ENCODE data around the gene ATXN1.
A peak's percentile ranks its signal among the peaks of the same experiment; 100 is the strongest.

ATXN1 gene

GRCh38 chr6:16690608-16691142 is 70.6 kb downstream of the ATXN1 start:
- peak; percentile 53 for DNase-seq (ENCODE audit: extremely low spot score)
- POLR2A ChIA-PET = no interaction called here
- CTCF ChIA-PET = interaction anchor here (0.9 to 1.6 kb wide), 9 partner anchors 9 to 150 kb away, joined by 3 to 7 read pairs (median 3); no protein-coding TSS in a partner anchor
- TF ChIP-seq, protein P1, sequence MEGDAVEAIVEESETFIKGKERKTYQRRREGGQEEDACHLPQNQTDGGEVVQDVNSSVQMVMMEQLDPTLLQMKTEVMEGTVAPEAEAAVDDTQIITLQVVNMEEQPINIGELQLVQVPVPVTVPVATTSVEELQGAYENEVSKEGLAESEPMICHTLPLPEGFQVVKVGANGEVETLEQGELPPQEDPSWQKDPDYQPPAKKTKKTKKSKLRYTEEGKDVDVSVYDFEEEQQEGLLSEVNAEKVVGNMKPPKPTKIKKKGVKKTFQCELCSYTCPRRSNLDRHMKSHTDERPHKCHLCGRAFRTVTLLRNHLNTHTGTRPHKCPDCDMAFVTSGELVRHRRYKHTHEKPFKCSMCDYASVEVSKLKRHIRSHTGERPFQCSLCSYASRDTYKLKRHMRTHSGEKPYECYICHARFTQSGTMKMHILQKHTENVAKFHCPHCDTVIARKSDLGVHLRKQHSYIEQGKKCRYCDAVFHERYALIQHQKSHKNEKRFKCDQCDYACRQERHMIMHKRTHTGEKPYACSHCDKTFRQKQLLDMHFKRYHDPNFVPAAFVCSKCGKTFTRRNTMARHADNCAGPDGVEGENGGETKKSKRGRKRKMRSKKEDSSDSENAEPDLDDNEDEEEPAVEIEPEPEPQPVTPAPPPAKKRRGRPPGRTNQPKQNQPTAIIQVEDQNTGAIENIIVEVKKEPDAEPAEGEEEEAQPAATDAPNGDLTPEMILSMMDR (IDR thresholded peaks at IDR 0.05; ENCODE audit: control extremely low read depth, extremely low read depth, low read depth, missing control alignments) = no peak

DNA sequence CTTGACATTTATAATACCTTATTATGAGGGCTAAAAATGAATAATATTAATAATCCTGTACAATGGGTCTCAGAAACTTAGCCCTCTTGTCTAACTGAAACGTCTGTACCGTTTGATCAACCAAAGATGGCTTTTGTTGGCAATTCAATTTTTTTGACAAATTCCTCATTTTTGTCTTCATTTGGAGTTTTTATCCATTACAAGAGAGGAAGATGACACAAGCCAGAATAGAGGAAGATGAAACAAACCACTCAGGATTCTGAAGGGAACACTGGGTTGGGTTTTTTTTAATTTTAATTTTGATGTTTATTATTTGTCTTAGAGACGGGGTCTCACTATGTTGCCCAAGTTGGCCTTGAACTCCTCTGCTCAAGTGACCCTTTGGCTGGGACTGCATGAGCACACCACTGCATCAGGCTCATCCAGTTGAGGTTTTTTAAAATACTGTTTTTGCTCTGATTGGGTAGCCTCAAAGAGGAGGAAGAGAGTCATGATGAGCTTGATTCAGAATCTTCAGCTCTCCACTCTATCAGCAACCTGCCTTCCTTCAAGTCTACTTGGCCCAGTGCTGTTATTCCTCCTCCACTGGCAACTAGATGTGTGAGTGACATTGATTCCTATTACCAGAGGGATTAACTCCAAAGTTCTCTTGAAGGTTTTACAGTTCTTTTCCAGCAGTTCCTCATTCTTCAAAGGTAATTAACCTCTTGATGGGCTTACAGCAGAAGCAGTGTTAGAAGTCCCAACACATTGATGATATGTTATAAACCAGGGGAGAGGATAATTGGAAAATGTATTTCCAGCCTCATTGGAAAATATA is 71.3 kb downstream of the ATXN1 start:
- POLR2A ChIA-PET = no interaction called here

GRCh38 chr6:16688984-16689636 is 72.2 kb downstream of the ATXN1 start:
- ChIA-PET CTCF (interaction anchor here (0.8 to 1.6 kb wide), 5 partner anchors 15 to 357 kb away, joined by 3 to 5 read pairs (median 3); no protein-coding TSS in a partner anchor), POLR2A (no interaction called here)
- TF ChIP-seq, protein P1 (IDR thresholded peaks at IDR 0.05; ENCODE audit: control extremely low read depth, extremely low read depth, low read depth, missing control alignments) = no peak
- no peak for DNase-seq (ENCODE audit: extremely low spot score)

More for the DNA sequence above, 71.3 kb downstream of the ATXN1 start:
- TF ChIP-seq, protein P1 (IDR thresholded peaks at IDR 0.05; ENCODE audit: control extremely low read depth, extremely low read depth, low read depth, missing control alignments) = no peak
- CTCF ChIA-PET = interaction anchor here (0.8 to 1.6 kb wide), 7 partner anchors 8 to 149 kb away, joined by 3 to 5 read pairs (median 3); no protein-coding TSS in a partner anchor
- no peak for DNase-seq (ENCODE audit: extremely low spot score)

DNA sequence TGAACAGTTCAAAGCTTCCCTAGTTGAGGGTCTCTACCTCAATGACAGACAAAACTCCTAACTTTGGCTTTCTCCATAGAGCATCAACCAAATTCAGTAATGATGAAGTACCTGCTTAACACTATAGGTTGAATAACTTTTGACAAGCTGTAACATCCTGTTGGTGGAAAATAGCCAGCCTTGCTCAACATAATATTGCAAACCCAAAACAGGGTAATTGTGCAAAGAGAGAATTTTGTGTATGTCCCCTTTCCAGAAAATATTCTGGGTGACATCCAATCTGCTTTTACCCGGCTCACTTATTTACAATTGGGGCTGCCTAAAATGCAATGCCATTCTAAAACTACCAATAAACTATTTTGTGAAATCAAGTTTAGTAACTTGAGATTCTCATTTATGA is 72.8 kb downstream of the ATXN1 start:
- POLR2A ChIA-PET = no interaction called here
- CTCF ChIA-PET = interaction anchor here (0.7 to 1.6 kb wide), 8 partner anchors 11 to 357 kb away, joined by 3 to 5 read pairs (median 3); no protein-coding TSS in a partner anchor
- TF ChIP-seq, protein P1 (IDR thresholded peaks at IDR 0.05; ENCODE audit: control extremely low read depth, extremely low read depth, low read depth, missing control alignments) = no peak
- no peak for DNase-seq (ENCODE audit: extremely low spot score)

GRCh38 chr6:16687045-16687444 is 74.2 kb downstream of the ATXN1 start:
- TF ChIP-seq, protein P1 (IDR thresholded peaks at IDR 0.05; ENCODE audit: control extremely low read depth, extremely low read depth, low read depth, missing control alignments) = no peak
- CTCF ChIA-PET = interaction anchor here (1.3 kb wide), 1 partner anchor 23 kb away, joined by 4 read pairs; no protein-coding TSS in a partner anchor
- no peak for DNase-seq (ENCODE audit: extremely low spot score)
- POLR2A ChIA-PET = no interaction called here

- TF ChIP-seq, protein P1 (IDR thresholded peaks at IDR 0.05; ENCODE audit: control extremely low read depth, extremely low read depth, low read depth, missing control alignments) = no peak
Measured at GRCh38 chr6:16684896-16685554, 76.2 kb downstream of the ATXN1 start.

More at GRCh38 chr6:16684896-16685554, 76.2 kb downstream of the ATXN1 start:
- peak; percentile 37 for DNase-seq (ENCODE audit: extremely low spot score)
- ChIA-PET POLR2A (no interaction called here), CTCF (interaction anchor here (1.0 kb wide), 1 partner anchor 82 kb away, joined by 3 read pairs; no protein-coding TSS in a partner anchor)

Measured in GM10248 (cell line).